Stimulated activated CD4-positive, alpha-beta T cell treated with anti-CD3 and anti-CD28 coated beads, Interleukin-4, amount 100 ng/mL, for 48 hours (primary cell): ENCODE measurements around the gene RGS7.
"Not testable (repeated sequence)": the region's sequence is repeated elsewhere in the genome, so short reads cannot be mapped to it uniquely, and the experiment has no call there.

Experiments used
- DNase-seq, 2 donors: peaks; one replicate each; pipeline ENCODE4 v3.0.0-alpha.2; 2020; ENCODE audit warnings: low read depth in 2 of 2

Gene RGS7

DNA sequence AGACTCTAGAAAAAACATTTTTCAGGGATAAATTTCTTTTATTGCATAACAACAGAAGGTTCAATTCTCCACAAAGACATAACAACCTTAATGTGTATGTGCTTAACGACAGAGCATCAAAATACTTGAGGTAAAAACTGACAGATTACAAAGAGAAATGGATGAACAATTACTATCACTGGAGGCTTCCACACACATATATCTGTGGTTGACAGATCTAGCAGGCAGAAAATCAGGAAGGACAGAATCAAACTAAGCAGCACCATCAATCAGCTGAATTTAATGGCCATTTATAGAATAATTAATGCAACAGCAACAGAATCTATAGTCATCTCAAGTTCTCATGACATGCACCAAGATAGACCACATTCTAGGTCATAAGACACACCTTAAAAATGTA lies 439.0 kb downstream of the RGS7 start:
- no peak for DNase-seq

DNA sequence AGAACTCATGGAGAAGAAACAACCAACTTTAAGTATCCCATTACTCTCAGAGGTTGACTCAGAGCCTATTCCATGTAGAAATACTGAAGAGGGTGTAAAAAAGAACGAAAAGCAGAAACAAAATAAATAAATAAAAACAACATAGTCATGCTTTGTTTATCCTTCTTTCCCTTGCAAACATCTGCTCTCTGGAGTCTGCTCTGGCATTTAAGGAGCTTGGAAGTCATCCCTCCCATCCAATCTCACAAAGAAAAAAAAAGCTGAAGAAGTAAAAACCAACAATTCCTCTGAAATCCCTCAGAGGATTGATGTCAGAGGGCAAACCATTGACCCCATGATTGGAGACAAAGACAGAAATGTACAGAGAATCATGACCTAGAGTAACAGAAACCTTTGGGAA lies 442.5 kb downstream of the RGS7 start:
- DNase-seq: no peak

DNA sequence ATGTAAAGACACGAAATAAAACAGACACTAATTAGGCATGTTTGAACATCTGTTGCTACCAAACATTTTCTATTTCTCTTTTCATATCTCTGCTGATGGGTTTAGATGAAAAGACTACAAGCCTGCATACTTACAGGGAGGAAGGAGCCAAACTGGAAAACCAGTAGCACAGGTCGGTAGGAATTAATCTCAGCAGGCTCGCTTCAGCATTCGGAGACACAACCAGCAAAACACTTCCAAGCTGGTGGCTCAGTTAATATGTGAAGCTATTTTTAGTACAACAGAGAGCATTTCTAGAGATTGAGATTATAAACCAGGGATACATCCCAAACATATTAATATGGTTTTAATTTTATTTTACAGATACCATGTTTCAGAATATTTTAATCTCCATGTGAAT lies 444.2 kb downstream of the RGS7 start:
- no peak for DNase-seq

- no peak for DNase-seq
Measured at GRCh38 chr1:240909701-240910457, 447.1 kb downstream of the RGS7 start.

DNA sequence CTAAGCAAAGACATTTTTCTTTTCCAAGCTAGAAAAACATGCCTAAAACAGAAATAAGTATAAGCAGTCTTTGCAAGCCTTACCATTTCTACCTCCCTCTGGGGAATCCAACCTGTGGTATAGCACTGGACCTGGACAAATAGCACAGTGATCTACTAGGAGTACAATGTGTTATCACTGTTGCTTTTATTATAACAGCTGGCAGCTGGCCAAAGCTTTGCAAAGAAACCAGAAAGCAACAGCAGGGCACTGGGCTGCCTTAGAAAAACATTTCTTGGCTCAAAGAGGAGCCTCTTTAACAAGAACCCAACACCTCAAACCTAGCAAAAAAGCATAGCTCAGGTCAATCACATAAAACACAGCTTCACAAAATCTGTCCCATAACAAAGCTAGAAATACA lies 450.5 kb downstream of the RGS7 start:
- DNase-seq: no peak

GRCh38 chr1:240905225-240905765 lies 451.7 kb downstream of the RGS7 start:
- no peak for DNase-seq

DNA sequence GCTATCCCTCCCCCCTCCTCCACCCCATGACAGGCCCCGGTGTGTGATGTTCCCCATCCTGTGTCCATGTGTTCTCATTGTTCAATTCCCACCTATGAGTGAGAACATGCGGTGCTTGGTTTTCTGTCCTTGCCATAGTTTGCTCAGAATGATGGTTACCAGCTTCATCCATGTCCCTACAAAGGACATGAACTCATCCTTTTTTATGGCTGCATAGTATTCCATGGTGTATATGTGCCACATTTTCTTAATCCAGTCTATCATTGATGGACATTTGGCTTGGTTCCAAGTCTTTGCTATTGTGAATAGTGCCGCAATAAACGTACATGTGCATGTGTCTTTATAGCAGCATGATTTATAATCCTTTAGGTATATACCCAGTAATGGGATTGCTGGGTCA lies 461.6 kb downstream of the RGS7 start:
- DNase-seq: not testable (repeated sequence)

DNA sequence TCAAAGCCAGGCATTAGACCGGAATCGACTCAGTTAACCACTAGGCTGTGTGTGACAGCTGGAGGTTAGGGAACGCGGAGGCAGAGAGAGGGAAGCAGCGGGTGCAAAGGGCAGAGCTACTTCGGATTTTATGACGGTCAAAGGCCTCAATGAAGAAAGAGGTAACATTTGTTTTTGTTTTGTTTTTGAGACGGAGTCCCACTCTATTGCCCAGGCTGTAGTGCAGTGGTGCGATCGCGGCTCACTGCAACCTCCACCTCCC lies 468.3 kb downstream of the RGS7 start:
- DNase-seq: no peak

- peak in 1 of 2 donors; percentile 18 for DNase-seq
Measured at GRCh38 chr1:240888039-240888786, 468.8 kb downstream of the RGS7 start.

DNA sequence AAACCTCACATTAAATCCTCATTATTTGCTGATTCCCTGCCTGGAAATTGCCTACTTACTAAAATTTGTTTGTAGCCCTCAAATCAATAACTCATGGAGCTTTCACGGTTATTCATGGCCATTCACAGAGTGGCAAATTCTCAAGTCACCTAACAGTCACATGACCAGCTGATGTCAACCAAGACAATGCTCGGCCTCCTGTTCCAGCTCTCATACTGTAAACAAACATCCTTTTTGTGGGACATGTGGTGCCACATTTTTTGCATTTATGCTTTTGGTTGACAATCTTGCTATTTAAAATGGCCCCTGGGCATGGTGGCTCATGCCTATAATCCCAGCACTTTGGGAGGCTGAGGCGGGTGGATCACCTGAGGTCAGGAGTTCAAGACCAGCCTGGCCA lies 473.5 kb downstream of the RGS7 start:
- DNase-seq: no peak

- not testable (repeated sequence) for DNase-seq
Measured at GRCh38 chr1:240882656-240883308, 474.2 kb downstream of the RGS7 start.

DNA sequence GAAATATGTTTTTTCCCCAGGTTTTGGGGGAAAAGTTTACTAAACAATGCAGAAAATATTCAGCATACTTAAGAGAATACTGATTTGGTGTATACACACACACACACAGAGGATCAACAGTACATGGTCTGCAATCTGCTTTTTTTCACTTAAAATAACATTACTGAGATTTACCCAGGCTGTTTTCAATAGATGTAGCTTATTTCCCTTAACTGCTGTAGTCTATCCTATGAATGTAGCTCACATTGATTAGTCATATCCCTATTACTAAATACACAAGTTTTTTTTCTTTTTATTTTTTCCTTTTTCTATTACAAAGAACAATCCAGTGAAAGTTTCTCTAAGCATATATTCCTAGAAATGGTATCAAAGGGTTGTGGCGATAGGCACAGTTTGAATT lies 478.4 kb downstream of the RGS7 start:
- DNase-seq: no peak

- no peak for DNase-seq
Measured at GRCh38 chr1:240877605-240878004, 479.4 kb downstream of the RGS7 start.

- DNase-seq: no peak
Measured at GRCh38 chr1:240876071-240876470, 480.9 kb downstream of the RGS7 start.

GRCh38 chr1:240869071-240869470 lies 487.9 kb downstream of the RGS7 start:
- no peak for DNase-seq

DNA sequence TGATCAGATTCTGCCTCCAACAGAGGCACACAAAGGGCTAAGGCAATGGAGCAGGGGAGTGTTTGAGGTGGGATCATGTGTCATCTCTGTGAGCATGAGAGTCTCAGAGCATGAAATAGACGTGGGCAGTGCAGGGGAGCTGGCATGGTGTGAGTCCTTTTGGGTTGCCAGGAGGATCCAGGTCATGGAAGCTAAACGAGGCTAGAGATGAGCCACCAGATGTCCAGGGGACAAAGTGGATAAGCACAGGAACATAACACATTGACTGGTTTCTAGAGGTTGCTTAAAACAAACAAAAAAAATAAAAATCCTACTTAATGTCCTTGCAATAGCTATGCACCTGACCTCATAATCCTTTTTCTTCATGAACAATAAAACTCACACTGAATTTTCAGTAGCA lies 490.3 kb downstream of the RGS7 start:
- no peak for DNase-seq

DNA sequence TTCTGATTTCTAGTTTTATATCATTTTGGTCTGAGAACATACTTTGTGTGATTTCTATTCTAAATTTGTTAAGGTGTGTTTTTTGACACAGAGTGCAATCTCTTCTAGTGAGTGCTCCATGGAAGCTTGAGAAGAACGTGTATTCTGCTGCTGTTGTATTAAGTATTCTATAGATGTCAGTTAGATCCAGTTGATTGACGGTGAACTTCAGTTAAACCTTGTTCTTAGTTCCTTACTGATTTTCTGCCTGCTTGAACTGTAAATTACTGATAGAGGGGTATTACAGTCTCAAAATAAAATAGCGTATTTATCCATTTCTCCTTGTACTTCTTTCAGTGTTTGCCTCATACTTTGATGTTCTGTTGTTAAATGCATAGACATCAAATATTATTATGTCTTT lies 497.0 kb downstream of the RGS7 start:
- no peak for DNase-seq

- no peak for DNase-seq
Measured at GRCh38 chr1:240854367-240854766, 502.6 kb downstream of the RGS7 start.

DNA sequence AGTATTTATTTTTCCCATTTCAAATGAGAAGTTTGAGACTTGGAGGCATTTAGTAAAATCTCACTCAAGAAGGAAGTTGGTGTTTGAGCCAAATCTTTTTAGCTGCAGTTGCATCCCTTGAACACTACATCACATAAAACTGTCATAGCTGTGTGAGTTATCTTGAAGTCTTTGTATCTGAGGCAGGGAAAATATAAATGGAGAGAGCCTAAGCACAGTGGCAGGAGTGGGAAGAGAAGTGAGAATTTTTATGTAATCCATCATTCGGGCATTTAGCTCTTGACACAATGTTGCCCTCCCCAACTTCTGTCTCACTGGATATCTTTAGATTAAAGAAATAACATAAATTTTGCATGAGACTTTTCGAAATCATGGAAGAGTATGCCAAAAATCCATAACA lies 509.7 kb downstream of the RGS7 start:
- no peak for DNase-seq

GRCh38 chr1:240844486-240844885 lies 512.5 kb downstream of the RGS7 start:
- no peak for DNase-seq

GRCh38 chr1:240843798-240844197 lies 513.2 kb downstream of the RGS7 start:
- no peak for DNase-seq

GRCh38 chr1:240836271-240836670 lies 520.7 kb downstream of the RGS7 start:
- DNase-seq: no peak

- DNase-seq: no peak
Measured at GRCh38 chr1:240835291-240835690, 521.7 kb downstream of the RGS7 start.
